GM12875 (cell line): Measurements from ENCODE around the gene DNASE1L3.

Experiments
- H3K4me3 ChIP-seq: one replicate; pipeline ENCODE4 v1.5.1; 2011; ENCODE audit warnings: low read depth, low read length, control low read depth
- CTCF ChIP-seq: IDR thresholded peaks from 2 replicates; pipeline ENCODE4 v1.5.1; 2011; ENCODE audit warnings: low read depth, mild to moderate bottlenecking, control low read depth, inconsistent platforms, low read length, moderate library complexity, borderline replicate concordance; ENCODE audit not compliant: insufficient read depth

The DNASE1L3 gene

GRCh38 chr3:58150810-58151199 lies 60.0 kb downstream of the DNASE1L3 start:
- no peak overlapping the region for H3K4me3 ChIP-seq
- TF ChIP-seq CTCF = no peak

- no peak for TF ChIP-seq CTCF
- no peak overlapping the region for H3K4me3 ChIP-seq
Measured at GRCh38 chr3:58150130-58150809, 60.5 kb downstream of the DNASE1L3 start.

- no peak for TF ChIP-seq CTCF
- H3K4me3 ChIP-seq = no peak overlapping the region
Measured at GRCh38 chr3:58148049-58148448, 62.7 kb downstream of the DNASE1L3 start.

GRCh38 chr3:58144478-58145325 lies 66.1 kb downstream of the DNASE1L3 start:
- TF ChIP-seq CTCF = no peak
- no peak overlapping the region for H3K4me3 ChIP-seq

GRCh38 chr3:58143417-58144055 lies 67.2 kb downstream of the DNASE1L3 start:
- no peak overlapping the region for H3K4me3 ChIP-seq
- no peak for TF ChIP-seq CTCF
